Left ventricle myocardium inferior (tissue), 1 donor: ENCODE data around the gene ANKRD34B. TPM values are rescaled to one million over a fixed set of nuclear protein-coding genes. Genes with fewer than 3 reads are reported as not detected.

Experiments used
- DNase-seq: peaks from one replicate; pipeline ENCODE4 v3.0.0-alpha.2; 2020
- H3K27ac ChIP-seq: fragments of 200-600 bp; replicated peaks from 2 replicates; pipeline ENCODE4 v1.8.0; 2021
- H3K27me3 ChIP-seq: fragments of 200-600 bp; 2 replicates; pipeline ENCODE4 v1.8.0; 2021; ENCODE audit warnings: low read depth
- H3K36me3 ChIP-seq: fragments of 200-600 bp; 2 replicates; pipeline ENCODE4 v1.8.0; 2021
- H3K4me1 ChIP-seq: fragments of 200-600 bp; 2 replicates; pipeline ENCODE4 v1.8.0; 2021
- H3K4me3 ChIP-seq: fragments of 200-600 bp; 2 replicates; pipeline ENCODE4 v1.8.0; 2021; ENCODE audit warnings: mild to moderate bottlenecking, moderate library complexity
- H3K9me3 ChIP-seq: fragments of 200-600 bp; replicated peaks from 2 replicates; pipeline ENCODE4 v1.8.0; 2021
- CTCF ChIP-seq: fragments of 200-600 bp; IDR thresholded peaks from 2 replicates; pipeline ENCODE4 v1.8.0; 2021; ENCODE audit warnings: antibody characterized with exemption, mild to moderate bottlenecking, borderline replicate concordance
- intact Hi-C: fragments of 100-400 bp; cut with micrococcal nuclease; formaldehyde crosslinking; loops from one replicate; pipeline ENCODE4 v1.11.0; 2022
- total RNA-seq: library from RNA; stranded (reverse); fragmentation: NEBNext Ultra II Directional; extraction: Animal tissue kit (Norgen Biotek cat#: 25700); gene quantifications from one replicate; pipeline ENCODE4 v1.2.1, GENCODE V29; 2021
- donor health status: DM: no; HTN: yes; CAD: no; lungs with severe emphysema.

Gene ANKRD34B
- total RNA-seq, 1 donor from 2014 or later: not detected

GRCh38 chr5:80594810-80595209, 24.7 kb upstream of the ANKRD34B start:
- no peaks in the 10 kb centered on the region for H3K36me3 ChIP-seq
- no peak for DNase-seq
- no peaks in the 10 kb centered on the region for H3K4me1 ChIP-seq
- no peaks in the 10 kb centered on the region for H3K9me3 ChIP-seq
- no peaks in the 10 kb centered on the region for H3K27me3 ChIP-seq
- TF ChIP-seq CTCF: no peak
- H3K27ac ChIP-seq: no peak overlapping the region
- no peak overlapping the region for H3K4me3 ChIP-seq
- intact Hi-C loops: no loop called here

- H3K4me3 ChIP-seq: no peak overlapping the region
- no peaks in the 10 kb centered on the region for H3K9me3 ChIP-seq
- TF ChIP-seq CTCF: no peak
- no peak overlapping the region for H3K27ac ChIP-seq
- no peaks in the 10 kb centered on the region for H3K27me3 ChIP-seq
- DNase-seq: no peak
- H3K4me1 ChIP-seq: no peaks in the 10 kb centered on the region
- intact Hi-C loops: no loop called here
- no peaks in the 10 kb centered on the region for H3K36me3 ChIP-seq
Measured at GRCh38 chr5:80592761-80593160, 22.7 kb upstream of the ANKRD34B start.

GRCh38 chr5:80592105-80592504, 22.0 kb upstream of the ANKRD34B start:
- H3K27me3 ChIP-seq: no peaks in the 10 kb centered on the region
- no peak for TF ChIP-seq CTCF
- no peaks in the 10 kb centered on the region for H3K36me3 ChIP-seq
- no peaks in the 10 kb centered on the region for H3K4me1 ChIP-seq
- H3K4me3 ChIP-seq: no peak overlapping the region
- no peak overlapping the region for H3K27ac ChIP-seq
- H3K9me3 ChIP-seq: no peaks in the 10 kb centered on the region
- intact Hi-C loops: no loop called here
- no peak for DNase-seq

DNA sequence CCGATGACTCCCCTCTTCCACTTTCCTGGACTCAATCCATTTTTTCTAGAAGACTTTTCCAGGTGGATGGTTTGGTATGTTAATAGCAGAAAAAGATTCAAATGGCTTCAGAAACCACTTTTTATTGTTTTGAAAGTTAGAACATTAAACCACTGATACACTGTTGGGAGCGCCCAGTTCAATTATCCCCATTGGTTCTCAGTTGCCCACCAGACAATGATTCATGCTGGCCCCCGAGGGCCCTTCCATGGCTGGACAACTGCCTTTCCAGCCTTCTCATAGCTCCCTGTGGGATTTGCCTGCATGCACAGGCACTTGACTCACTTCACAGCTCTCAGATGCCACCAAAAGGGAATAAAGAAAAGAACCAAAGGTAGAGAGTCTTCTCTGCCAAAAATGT, 21.3 kb upstream of the ANKRD34B start:
- Histone ChIP-seq H3K36me3 (no peaks in the 10 kb centered on the region), H3K9me3 (no peaks in the 10 kb centered on the region), H3K27ac (no peak overlapping the region), H3K4me1 (no peaks in the 10 kb centered on the region), H3K27me3 (no peaks in the 10 kb centered on the region), H3K4me3 (no peak overlapping the region)
- no peak for DNase-seq
- intact Hi-C loops: no loop called here
- TF ChIP-seq CTCF: no peak

DNA sequence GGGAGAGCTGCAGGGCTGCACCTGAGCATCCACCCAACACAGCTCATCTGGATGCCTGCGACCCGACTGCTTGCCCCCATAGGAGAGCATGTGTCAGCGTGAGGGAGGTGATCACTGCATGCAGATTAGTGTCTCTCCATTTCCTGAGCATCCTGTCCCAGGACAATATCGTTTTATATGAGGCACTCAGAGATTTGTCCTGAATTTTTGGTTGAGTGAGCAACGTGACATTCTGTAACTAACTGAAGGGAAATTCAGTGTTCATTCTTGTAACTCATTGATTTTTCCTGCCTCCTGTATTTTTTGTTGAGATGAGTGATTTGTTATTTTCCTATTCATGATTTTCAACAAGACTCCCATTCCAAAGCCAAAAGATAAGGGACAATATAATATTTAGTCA, 20.7 kb upstream of the ANKRD34B start:
- no peaks in the 10 kb centered on the region for H3K9me3 ChIP-seq
- H3K4me1 ChIP-seq: no peaks in the 10 kb centered on the region
- no peak overlapping the region for H3K4me3 ChIP-seq
- H3K27ac ChIP-seq: no peak overlapping the region
- intact Hi-C loops: no loop called here
- no peak for TF ChIP-seq CTCF
- H3K36me3 ChIP-seq: no peaks in the 10 kb centered on the region
- no peaks in the 10 kb centered on the region for H3K27me3 ChIP-seq
- no peak for DNase-seq
